CD4-positive, alpha-beta T cell treated with Interleukin-6 for 4 hours (primary cell): ENCODE data around the gene PLPPR4.

Experiments used
- DNase-seq: peaks from one replicate; pipeline ENCODE4 v3.0.0-alpha.2; 2020; ENCODE audit warnings: mixed read lengths

The PLPPR4 gene

DNA sequence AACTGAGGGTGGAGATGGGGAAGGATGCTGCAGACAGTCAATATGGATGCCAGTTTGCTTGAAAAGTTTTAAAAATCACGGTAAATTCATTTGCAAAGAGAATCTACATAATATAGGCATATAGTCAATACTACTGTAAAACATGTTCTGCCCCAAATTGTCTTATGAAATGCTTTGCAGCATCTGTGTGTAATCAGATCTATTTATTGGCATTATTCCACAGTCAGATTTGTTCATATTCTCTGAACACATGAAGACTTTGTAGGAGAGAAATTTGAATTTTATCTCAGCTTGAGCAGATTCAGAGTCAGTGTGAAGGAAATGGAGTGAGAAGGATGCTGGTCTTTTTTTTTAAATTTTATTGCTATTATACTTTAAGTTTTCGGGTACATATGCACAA lies 88.5 kb downstream of the PLPPR4 start:
- DNase-seq: no peak

DNA sequence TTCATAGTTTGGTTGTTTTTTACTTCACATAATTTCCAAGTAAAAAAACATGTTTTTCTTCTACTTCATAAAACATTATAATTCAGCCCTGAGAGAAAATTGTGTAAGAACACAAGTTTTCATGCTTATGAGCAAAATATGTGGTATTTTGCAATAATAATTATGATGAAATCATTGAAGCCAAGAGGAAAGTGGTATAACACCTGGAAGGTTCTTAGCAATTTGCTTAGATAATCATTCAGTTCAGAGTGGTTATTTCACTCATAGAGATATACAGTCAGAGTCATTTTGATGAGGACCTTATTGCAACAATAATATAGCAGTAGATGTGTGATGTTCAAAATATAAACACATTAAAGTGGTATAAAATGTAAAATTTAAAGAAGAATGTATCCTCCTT lies 94.5 kb downstream of the PLPPR4 start:
- DNase-seq: no peak
